Measurements from ENCODE around the gene NSFL1C.
A peak's percentile ranks its signal among the peaks of the same experiment; 100 is the strongest.

Gene NSFL1C

GRCh38 chr20:1437235-1437904, 29.3 kb downstream of the NSFL1C start:
- Histone ChIP-seq H3K27ac (ENCODE audit: low read depth, low read length, severe bottlenecking) (no peak overlapping the region), H3K36me3 (ENCODE audit: control insufficient read depth, insufficient read depth, low read length) (peaks cover 16% of the 10 kb centered on the region), H3K4me1 (ENCODE audit: control insufficient read depth, insufficient read depth, low read length, poor library complexity, severe bottlenecking) (no peaks in the 10 kb centered on the region), H3K4me3 (ENCODE audit: extremely low read depth, insufficient read depth, low read length, poor library complexity, severe bottlenecking) (no peak overlapping the region), H3K9me3 (ENCODE audit: control insufficient read depth, low read length) (no peaks in the 10 kb centered on the region)
- WGBS, 2 experiments (ENCODE audit: insufficient coverage in 2 of 2) = 6 to 11% methylated on average over 4 of the region's 5 CpGs

- Histone ChIP-seq H3K4me3 (ENCODE audit: extremely low read depth, insufficient read depth, low read length, poor library complexity, severe bottlenecking) (no peak overlapping the region), H3K27ac (ENCODE audit: low read depth, low read length, severe bottlenecking) (no peak overlapping the region), H3K4me1 (ENCODE audit: control insufficient read depth, insufficient read depth, low read length, poor library complexity, severe bottlenecking) (no peaks in the 10 kb centered on the region), H3K9me3 (ENCODE audit: control insufficient read depth, low read length) (no peaks in the 10 kb centered on the region), H3K36me3 (ENCODE audit: control insufficient read depth, insufficient read depth, low read length) (peaks cover 5% of the 10 kb centered on the region)
- 87 to 98% methylated on average over 5 to 6 of the region's 8 CpGs for WGBS, 2 experiments (ENCODE audit: insufficient coverage in 2 of 2)
Observed at GRCh38 chr20:1436263-1436662, 30.4 kb downstream of the NSFL1C start.

DNA sequence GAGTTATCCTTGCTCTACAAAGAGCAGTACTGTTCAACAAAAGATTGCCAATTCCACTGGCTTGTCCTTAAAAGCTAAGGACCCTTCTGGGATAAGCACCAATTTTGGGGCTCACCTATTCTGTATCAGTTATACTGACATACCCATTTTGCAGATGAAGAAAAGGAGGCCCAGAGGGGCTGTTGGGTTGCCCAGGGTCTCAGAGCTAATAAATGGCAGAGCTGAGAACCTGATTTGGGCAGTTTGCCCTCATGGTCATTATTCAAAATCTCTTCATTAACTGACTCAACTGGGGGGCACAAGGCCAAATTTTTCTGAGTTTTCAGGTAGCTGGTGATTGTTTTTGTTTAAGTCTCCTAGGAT, 31.3 kb downstream of the NSFL1C start:
- H3K36me3 ChIP-seq (ENCODE audit: control insufficient read depth, insufficient read depth, low read length) = no peaks in the 10 kb centered on the region
- H3K4me3 ChIP-seq (ENCODE audit: extremely low read depth, insufficient read depth, low read length, poor library complexity, severe bottlenecking) = no peak overlapping the region
- H3K4me1 ChIP-seq (ENCODE audit: control insufficient read depth, insufficient read depth, low read length, poor library complexity, severe bottlenecking) = no peaks in the 10 kb centered on the region
- no peaks in the 10 kb centered on the region for H3K9me3 ChIP-seq (ENCODE audit: control insufficient read depth, low read length)
- H3K27ac ChIP-seq (ENCODE audit: low read depth, low read length, severe bottlenecking) = no peak overlapping the region

DNA sequence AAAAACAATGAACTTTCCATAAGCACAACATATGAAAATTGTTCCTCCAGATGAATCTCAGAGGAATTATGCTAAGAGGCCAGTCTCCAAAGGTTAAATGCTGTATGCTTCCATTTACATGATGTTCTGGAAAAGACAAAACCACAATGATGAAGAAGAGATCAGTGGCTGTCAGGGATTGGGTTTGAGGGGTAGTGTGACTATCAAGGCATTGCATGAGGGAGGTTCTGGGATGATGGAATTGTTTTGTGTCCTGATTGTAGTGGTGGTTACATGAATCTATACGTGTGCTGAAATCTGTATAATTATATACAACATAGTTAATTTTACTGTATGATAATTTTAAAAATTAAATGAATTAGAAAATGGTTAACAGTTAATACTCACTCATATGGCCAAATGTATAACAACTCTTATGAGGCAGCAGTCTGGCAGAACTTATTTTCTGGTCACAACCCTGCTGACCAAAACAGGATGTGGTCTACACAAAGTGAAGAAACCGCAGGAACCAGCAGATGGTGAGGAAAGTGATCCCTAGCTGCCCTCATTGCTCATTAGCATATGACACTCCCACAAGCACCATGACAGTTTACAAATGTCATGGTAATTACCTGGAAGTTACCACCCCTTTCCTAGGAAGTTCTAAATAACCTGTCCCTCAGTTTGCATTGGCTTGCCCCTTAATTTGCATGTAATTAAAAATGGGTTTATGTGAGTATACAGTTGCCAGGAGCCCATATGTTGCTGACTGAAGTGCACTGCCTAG, 31.9 kb downstream of the NSFL1C start:
- WGBS, 2 experiments (ENCODE audit: insufficient coverage in 2 of 2) = 100% methylated on average over 1 of the region's 2 CpGs; no CpG with 5 or more reads in 1 of the 2 experiments
- Histone ChIP-seq H3K27ac (ENCODE audit: low read depth, low read length, severe bottlenecking) (no peak overlapping the region), H3K9me3 (ENCODE audit: control insufficient read depth, low read length) (no peaks in the 10 kb centered on the region), H3K36me3 (ENCODE audit: control insufficient read depth, insufficient read depth, low read length) (no peaks in the 10 kb centered on the region), H3K4me3 (ENCODE audit: extremely low read depth, insufficient read depth, low read length, poor library complexity, severe bottlenecking) (no peak overlapping the region), H3K4me1 (ENCODE audit: control insufficient read depth, insufficient read depth, low read length, poor library complexity, severe bottlenecking) (no peaks in the 10 kb centered on the region)

DNA sequence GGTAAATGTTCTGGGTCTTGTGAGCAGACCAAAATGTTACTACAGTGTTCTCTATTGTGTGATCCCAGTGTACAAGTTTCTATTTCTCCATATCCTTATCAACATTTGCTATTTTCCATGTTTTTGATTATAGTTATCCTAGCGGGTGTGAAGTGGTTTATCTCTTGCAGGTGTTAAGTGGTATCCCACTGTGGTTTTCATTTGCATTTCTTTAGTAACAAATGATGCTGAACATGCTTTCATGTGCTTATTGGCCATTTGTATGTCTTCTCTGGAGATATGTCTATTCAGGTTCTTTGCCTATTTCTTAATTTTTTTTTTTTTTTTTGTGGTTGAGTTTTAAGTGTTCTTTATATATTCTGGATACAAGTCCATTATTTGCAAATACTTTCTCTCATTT, 35.5 kb downstream of the NSFL1C start:
- peaks cover 9% of the 10 kb centered on the region for H3K4me1 ChIP-seq (ENCODE audit: control insufficient read depth, insufficient read depth, low read length, poor library complexity, severe bottlenecking)
- no CpG with 5 or more reads among the region's 1 CpG for WGBS, 2 experiments (ENCODE audit: insufficient coverage in 2 of 2)
- H3K36me3 ChIP-seq (ENCODE audit: control insufficient read depth, insufficient read depth, low read length) = no peaks in the 10 kb centered on the region
- no peak overlapping the region for H3K4me3 ChIP-seq (ENCODE audit: extremely low read depth, insufficient read depth, low read length, poor library complexity, severe bottlenecking)
- no peaks in the 10 kb centered on the region for H3K9me3 ChIP-seq (ENCODE audit: control insufficient read depth, low read length)
- H3K27ac ChIP-seq (ENCODE audit: low read depth, low read length, severe bottlenecking) = no peak overlapping the region

DNA sequence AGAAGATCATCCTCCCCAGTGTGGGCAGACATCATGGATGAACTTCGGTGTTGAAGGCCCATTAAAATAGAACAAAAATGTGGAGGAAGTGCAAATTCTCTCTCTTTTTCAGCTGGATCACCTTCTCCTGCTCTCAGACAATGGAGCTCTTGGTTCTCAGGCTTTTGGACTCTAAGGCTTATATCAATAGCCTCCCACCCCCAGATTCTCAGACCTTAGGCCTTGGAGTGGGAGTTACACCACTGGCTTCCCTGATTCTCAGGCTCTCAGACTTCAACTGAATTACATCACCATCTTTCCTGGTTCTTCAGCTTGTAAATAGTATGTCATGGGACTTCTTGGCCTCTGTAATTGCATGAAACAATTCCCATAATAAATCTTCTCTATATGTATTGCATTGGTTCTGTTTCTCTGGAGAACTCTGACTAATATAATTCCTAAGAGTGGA, 36.6 kb downstream of the NSFL1C start:
- no peak overlapping the region for H3K4me3 ChIP-seq (ENCODE audit: extremely low read depth, insufficient read depth, low read length, poor library complexity, severe bottlenecking)
- H3K36me3 ChIP-seq (ENCODE audit: control insufficient read depth, insufficient read depth, low read length) = no peaks in the 10 kb centered on the region
- no peak overlapping the region for H3K27ac ChIP-seq (ENCODE audit: low read depth, low read length, severe bottlenecking)
- 100% methylated on average over 1 of the region's 1 CpG for WGBS, 2 experiments (ENCODE audit: insufficient coverage in 2 of 2)
- no peaks in the 10 kb centered on the region for H3K9me3 ChIP-seq (ENCODE audit: control insufficient read depth, low read length)
- H3K4me1 ChIP-seq (ENCODE audit: control insufficient read depth, insufficient read depth, low read length, poor library complexity, severe bottlenecking) = peaks cover 9% of the 10 kb centered on the region

DNA sequence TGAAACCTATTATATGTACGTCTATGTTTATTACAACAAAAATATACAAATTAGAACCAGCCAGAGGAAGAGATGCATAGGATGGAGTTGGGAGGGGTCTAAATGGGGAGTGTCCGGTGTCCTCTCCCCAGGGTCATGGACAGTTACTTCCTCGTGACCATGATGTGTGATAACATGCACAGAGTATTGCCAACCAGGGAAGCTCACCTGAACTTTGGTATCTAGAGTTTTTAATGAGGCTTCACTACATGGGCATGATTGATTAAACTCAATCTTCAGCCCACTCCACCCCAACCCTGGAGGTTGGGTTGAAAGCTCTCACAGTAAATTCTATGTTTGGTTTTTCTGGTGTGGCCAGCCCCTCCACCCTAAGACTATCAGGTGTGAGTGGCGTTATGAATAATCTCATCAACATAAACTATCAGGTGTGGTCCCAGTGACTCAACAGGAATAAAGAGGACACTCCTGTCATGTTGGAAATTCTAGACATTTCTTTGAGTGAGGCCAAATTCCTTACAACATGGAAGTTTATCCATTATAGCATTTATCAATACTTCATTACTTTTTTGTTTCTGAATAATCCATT, 37.4 kb downstream of the NSFL1C start:
- Histone ChIP-seq H3K4me3 (ENCODE audit: extremely low read depth, insufficient read depth, low read length, poor library complexity, severe bottlenecking) (no peak overlapping the region), H3K4me1 (ENCODE audit: control insufficient read depth, insufficient read depth, low read length, poor library complexity, severe bottlenecking) (peaks cover 9% of the 10 kb centered on the region), H3K36me3 (ENCODE audit: control insufficient read depth, insufficient read depth, low read length) (no peaks in the 10 kb centered on the region), H3K9me3 (ENCODE audit: control insufficient read depth, low read length) (no peaks in the 10 kb centered on the region), H3K27ac (ENCODE audit: low read depth, low read length, severe bottlenecking) (no peak overlapping the region)
- 100% methylated on average over 1 to 2 of the region's 4 CpGs for WGBS, 2 experiments (ENCODE audit: insufficient coverage in 2 of 2)

DNA sequence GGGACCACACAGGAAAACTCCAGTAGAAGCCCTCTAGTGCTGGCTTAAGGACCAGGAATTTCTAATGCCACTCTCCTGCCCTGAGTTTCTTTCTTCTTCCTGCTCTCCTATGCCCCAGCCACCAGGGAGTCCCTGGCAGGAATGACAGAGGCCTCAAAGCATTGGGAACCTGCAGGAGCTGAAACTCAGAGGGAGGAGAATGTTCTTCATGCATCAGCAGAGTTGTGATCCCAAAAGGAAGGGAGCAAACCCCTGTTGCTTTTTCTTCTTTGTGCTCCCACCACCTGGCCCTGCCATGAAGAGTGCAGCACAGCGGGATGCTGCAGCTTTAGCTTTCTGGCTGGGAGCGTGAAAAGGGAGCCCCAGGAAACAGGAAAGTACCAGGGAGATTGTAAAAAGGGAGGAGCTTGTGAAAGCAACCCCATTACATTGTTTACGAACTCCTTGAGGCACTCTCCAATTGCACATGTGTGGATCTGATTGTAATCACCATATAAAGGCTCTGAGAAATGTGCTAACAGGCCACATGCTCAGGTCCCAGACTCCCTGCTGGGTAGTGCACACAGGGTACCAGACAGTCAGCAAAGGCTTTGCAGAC, 39.1 kb downstream of the NSFL1C start:
- Histone ChIP-seq H3K36me3 (ENCODE audit: control insufficient read depth, insufficient read depth, low read length) (no peaks in the 10 kb centered on the region), H3K4me1 (ENCODE audit: control insufficient read depth, insufficient read depth, low read length, poor library complexity, severe bottlenecking) (peaks cover 9% of the 10 kb centered on the region), H3K9me3 (ENCODE audit: control insufficient read depth, low read length) (no peaks in the 10 kb centered on the region), H3K4me3 (ENCODE audit: extremely low read depth, insufficient read depth, low read length, poor library complexity, severe bottlenecking) (no peak overlapping the region), H3K27ac (ENCODE audit: low read depth, low read length, severe bottlenecking) (peak overlapping the region; percentile 38)
- 25 to 40% methylated on average over 1 of the region's 3 CpGs for WGBS, 2 experiments (ENCODE audit: insufficient coverage in 2 of 2)

GRCh38 chr20:1426231-1426849, 40.3 kb downstream of the NSFL1C start:
- peaks cover 1% of the 10 kb centered on the region for H3K9me3 ChIP-seq (ENCODE audit: control insufficient read depth, low read length)
- 74 to 85% methylated on average over 3 to 4 of the region's 4 CpGs for WGBS, 2 experiments (ENCODE audit: insufficient coverage in 2 of 2)
- peaks cover 9% of the 10 kb centered on the region for H3K4me1 ChIP-seq (ENCODE audit: control insufficient read depth, insufficient read depth, low read length, poor library complexity, severe bottlenecking)
- no peak overlapping the region for H3K4me3 ChIP-seq (ENCODE audit: extremely low read depth, insufficient read depth, low read length, poor library complexity, severe bottlenecking)
- no peak overlapping the region for H3K27ac ChIP-seq (ENCODE audit: low read depth, low read length, severe bottlenecking)
- no peaks in the 10 kb centered on the region for H3K36me3 ChIP-seq (ENCODE audit: control insufficient read depth, insufficient read depth, low read length)

DNA sequence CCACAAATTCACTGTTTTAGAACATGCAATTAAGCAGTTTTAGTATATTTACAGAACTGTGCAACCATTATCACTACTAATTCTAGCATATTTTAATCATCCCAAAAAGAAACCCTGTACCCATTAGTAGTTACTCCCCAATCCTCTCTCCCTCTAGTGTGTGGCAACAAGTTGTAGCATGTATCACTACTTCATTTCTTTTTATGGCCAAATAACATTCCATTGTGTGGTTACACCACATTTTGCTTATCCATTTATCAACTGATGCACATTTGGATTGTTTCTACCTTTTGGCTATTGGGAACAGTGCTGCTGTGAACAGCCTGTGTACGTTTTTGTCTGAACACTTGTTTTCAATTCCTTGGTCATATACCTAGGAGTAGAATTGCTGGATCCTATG, 42.3 kb downstream of the NSFL1C start:
- H3K4me3 ChIP-seq (ENCODE audit: extremely low read depth, insufficient read depth, low read length, poor library complexity, severe bottlenecking) = no peak overlapping the region
- H3K36me3 ChIP-seq (ENCODE audit: control insufficient read depth, insufficient read depth, low read length) = no peaks in the 10 kb centered on the region
- H3K4me1 ChIP-seq (ENCODE audit: control insufficient read depth, insufficient read depth, low read length, poor library complexity, severe bottlenecking) = peaks cover 9% of the 10 kb centered on the region
- 100% methylated on average over 1 of the region's 1 CpG for WGBS, 2 experiments (ENCODE audit: insufficient coverage in 2 of 2)
- peak overlapping the region; percentile 46 for H3K27ac ChIP-seq (ENCODE audit: low read depth, low read length, severe bottlenecking)
- H3K9me3 ChIP-seq (ENCODE audit: control insufficient read depth, low read length) = peaks cover 19% of the 10 kb centered on the region
